Type B pancreatic cell (in vitro differentiated cells): ENCODE measurements around the gene INAVA. TPM values are rescaled to one million over a fixed set of nuclear protein-coding genes. Genes with fewer than 3 reads are reported as not detected.
"Not testable (repeated sequence)": the region's sequence is repeated elsewhere in the genome, so short reads cannot be mapped to it uniquely, and the experiment has no call there.

Source experiments
- DNase-seq: peaks from one replicate; pipeline ENCODE4 v3.0.0; 2021; ENCODE audit warnings: mixed read lengths; ENCODE audit not compliant: unreplicated experiment; ENCODE audit errors: extremely low spot score
- H3K27ac Mint-ChIP-seq: 2 replicates; pipeline ENCODE4 v1.8.0; 2021; ENCODE audit warnings: mild to moderate bottlenecking, mixed read lengths
- H3K27me3 Mint-ChIP-seq: 2 replicates; pipeline ENCODE4 v1.8.0; 2021; ENCODE audit warnings: mixed read lengths
- H3K36me3 Mint-ChIP-seq: 2 replicates; pipeline ENCODE4 v1.8.0; 2021; ENCODE audit warnings: mixed read lengths
- H3K4me1 Mint-ChIP-seq: one replicate; pipeline ENCODE4 v1.8.0; 2021; ENCODE audit warnings: mixed read lengths; ENCODE audit not compliant: unreplicated experiment
- H3K4me3 Mint-ChIP-seq: 2 replicates; pipeline ENCODE4 v1.8.0; 2021; ENCODE audit warnings: mild to moderate bottlenecking, mixed read lengths
- H3K9me3 Mint-ChIP-seq: 2 replicates; pipeline ENCODE4 v1.8.0; 2021; ENCODE audit warnings: mixed read lengths
- CTCF ChIP-seq: fragments of 200-600 bp; sonication (generic); conservative IDR thresholded peaks from 2 replicates; pipeline ENCODE4 v1.5.0; 2021; ENCODE audit warnings: antibody characterized with exemption, mild to moderate bottlenecking
- total RNA-seq: library from RNA; stranded (reverse); gene quantifications from 2 replicates; pipeline ENCODE4 v1.2.1, GENCODE V29; 2021; ENCODE audit warnings: low replicate concordance

The INAVA gene
- total RNA-seq, 1 donor from 2014 or later = 38.4 TPM

- H3K9me3 Mint-ChIP-seq = no peaks in the 10 kb centered on the region
- no peaks in the 10 kb centered on the region for H3K4me1 Mint-ChIP-seq
- no peak for TF ChIP-seq CTCF
- no peaks in the 10 kb centered on the region for H3K36me3 Mint-ChIP-seq
- no peak overlapping the region for H3K4me3 Mint-ChIP-seq
- H3K27ac Mint-ChIP-seq = no peak overlapping the region
- H3K27me3 Mint-ChIP-seq = no peaks in the 10 kb centered on the region
- DNase-seq = no peak
Measured at GRCh38 chr1:200931776-200932175, 37.1 kb downstream of the INAVA start.

GRCh38 chr1:200934676-200935245 is 40.1 kb downstream of the INAVA start:
- DNase-seq = no peak
- no peak for TF ChIP-seq CTCF
- Mint-ChIP-seq H3K36me3 (no peaks in the 10 kb centered on the region), H3K27me3 (no peaks in the 10 kb centered on the region), H3K9me3 (no peaks in the 10 kb centered on the region), H3K4me3 (no peak overlapping the region), H3K27ac (no peak overlapping the region), H3K4me1 (no peaks in the 10 kb centered on the region)

GRCh38 chr1:200935286-200935962 is 40.7 kb downstream of the INAVA start:
- not testable (repeated sequence) for H3K27ac Mint-ChIP-seq, H3K27me3 Mint-ChIP-seq, H3K9me3 Mint-ChIP-seq, H3K4me1 Mint-ChIP-seq, DNase-seq, H3K4me3 Mint-ChIP-seq, H3K36me3 Mint-ChIP-seq

GRCh38 chr1:200938955-200939354 is 44.3 kb downstream of the INAVA start:
- H3K36me3 Mint-ChIP-seq = no peaks in the 10 kb centered on the region
- no peak for TF ChIP-seq CTCF
- no peaks in the 10 kb centered on the region for H3K27me3 Mint-ChIP-seq
- H3K27ac Mint-ChIP-seq = no peak overlapping the region
- H3K4me1 Mint-ChIP-seq = no peaks in the 10 kb centered on the region
- no peak for DNase-seq
- peaks cover 8% of the 10 kb centered on the region for H3K9me3 Mint-ChIP-seq
- H3K4me3 Mint-ChIP-seq = no peak overlapping the region

GRCh38 chr1:200945111-200945510 is 50.4 kb downstream of the INAVA start:
- H3K27ac Mint-ChIP-seq = peak overlapping the region; percentile 46
- peaks cover 16% of the 10 kb centered on the region for H3K9me3 Mint-ChIP-seq
- peaks cover 8% of the 10 kb centered on the region for H3K4me1 Mint-ChIP-seq
- H3K4me3 Mint-ChIP-seq = no peak overlapping the region
- H3K27me3 Mint-ChIP-seq = no peaks in the 10 kb centered on the region
- no peaks in the 10 kb centered on the region for H3K36me3 Mint-ChIP-seq
- no peak for DNase-seq
- TF ChIP-seq CTCF = no peak

GRCh38 chr1:200947059-200947566 is 52.4 kb downstream of the INAVA start:
- H3K9me3 Mint-ChIP-seq = peaks cover 10% of the 10 kb centered on the region

More at GRCh38 chr1:200947059-200947566, 52.4 kb downstream of the INAVA start:
- H3K27ac Mint-ChIP-seq = no peak overlapping the region
- no peak for DNase-seq
- no peak for TF ChIP-seq CTCF
- no peaks in the 10 kb centered on the region for H3K27me3 Mint-ChIP-seq
- H3K4me3 Mint-ChIP-seq = no peak overlapping the region
- peaks cover 8% of the 10 kb centered on the region for H3K4me1 Mint-ChIP-seq
- H3K36me3 Mint-ChIP-seq = no peaks in the 10 kb centered on the region
